NCI-H2196 (cell line): ENCODE data around the gene UBASH3A.

Experiments used
- DNase-seq: peaks from one replicate; lab custom pipeline; 2025; ENCODE audit not compliant: unreplicated experiment; lab: John Stamatoyannopoulos, UW

UBASH3A gene

DNA sequence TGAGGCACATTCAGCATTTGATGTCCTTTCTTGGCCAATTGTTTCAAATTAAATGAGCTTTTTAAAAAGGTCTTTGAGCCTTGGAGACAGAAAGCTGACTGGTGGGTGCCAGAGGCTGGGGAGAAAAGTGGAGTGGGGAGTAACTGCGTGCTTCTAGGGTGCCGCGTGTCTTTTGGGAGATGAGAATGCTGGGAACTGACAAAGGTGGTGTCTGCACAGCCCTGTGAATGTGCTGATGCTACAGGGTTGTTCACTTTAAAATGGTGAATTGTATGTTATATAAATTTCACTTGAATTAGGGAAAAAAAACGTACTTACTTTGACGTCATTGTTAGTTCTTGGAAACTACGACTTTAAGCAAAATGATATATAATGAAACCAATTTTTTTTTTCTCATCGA is 29.2 kb upstream of the UBASH3A start:
- DNase-seq: no peak

DNA sequence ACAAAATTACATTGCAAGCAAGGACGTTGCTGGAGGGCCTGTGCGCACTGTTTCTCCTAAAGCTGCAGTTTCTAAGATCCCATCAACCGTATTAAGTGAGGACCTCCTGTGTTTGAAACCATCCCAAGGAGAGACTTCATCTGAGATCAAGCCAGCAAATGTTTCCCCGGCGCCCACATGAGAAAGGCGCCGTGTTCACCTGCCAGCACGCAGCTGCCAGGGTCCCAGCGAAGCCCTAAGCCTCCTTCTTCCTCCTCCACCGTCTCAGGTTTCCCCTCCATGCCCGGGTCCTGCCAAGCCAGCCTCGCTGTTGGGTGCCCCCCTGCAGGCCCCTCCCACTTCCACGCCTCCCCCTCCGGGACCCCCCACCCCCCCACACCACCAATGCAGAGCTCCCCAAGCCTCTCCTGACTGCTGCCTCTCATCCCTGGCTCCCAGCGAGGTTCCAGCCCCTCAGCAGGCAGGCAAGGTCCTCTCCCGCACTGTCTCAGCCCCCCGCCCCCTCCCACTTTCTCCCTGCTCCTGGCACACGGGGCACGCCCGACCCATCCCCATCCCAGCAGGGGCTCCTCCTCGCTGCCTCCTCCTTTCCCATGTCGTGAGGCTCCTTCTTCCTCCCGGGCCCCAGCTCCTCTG is 28.7 kb upstream of the UBASH3A start:
- no peak for DNase-seq

- no peak for DNase-seq
These were observed 28.2 kb upstream of the UBASH3A start for GRCh38 chr21:42375506-42375905.

DNA sequence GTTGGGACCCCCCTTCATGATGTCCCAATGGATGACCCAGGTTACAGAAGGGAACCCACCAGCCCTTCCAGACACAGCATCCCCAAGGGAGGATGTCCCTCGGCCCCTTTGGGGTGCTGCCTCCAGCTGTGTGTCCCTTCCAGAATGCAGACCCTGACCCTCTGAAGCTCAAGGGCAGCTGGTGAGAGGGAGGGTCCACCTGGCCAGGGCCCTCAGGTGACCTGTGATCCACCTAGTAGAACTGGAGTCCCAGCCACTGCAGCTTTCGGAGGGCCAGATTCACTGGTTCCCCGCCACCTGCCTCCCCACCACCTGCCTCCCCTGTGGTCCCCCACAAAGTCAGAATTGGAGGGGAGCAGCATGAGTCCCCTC is 27.8 kb upstream of the UBASH3A start:
- DNase-seq: no peak

GRCh38 chr21:42376338-42376982 is 27.2 kb upstream of the UBASH3A start:
- DNase-seq: no peak

DNA sequence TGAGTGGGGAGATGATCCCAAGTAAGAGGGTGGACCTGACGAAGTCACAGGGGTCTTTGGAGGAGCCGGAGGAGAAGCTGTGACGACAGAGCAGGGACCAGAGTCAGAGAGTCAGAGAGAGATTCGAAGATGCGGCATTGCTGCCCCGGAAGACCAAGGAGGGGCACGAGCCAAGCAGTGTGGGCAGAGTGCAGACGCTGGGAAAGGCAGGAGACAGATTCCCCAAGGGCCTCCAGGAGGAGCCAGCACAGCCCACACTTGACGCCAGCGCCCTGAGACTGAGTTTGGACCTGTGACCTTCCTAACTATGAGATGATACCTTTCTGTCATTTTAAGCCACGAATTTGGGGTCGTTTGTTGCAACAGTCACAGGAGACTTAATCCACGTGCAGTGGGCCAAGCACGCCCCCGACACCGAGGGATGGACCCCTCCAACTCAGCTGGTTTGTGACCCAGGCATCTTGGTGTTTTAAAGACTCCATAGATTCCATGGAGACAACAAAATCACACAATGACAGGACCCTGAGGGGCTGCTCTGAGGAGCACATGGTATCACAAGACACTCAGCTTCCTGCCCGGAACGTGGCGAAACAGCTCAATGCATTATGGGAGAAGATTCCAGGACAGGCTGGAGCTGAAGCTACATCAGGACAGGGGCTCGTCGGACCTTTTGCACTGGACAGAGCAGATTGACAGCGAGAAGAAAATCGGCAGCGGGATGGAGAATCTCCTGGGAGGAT is 26.3 kb upstream of the UBASH3A start:
- DNase-seq: no peak

- no peak for DNase-seq
These were observed 25.8 kb upstream of the UBASH3A start for GRCh38 chr21:42377951-42378340.

DNA sequence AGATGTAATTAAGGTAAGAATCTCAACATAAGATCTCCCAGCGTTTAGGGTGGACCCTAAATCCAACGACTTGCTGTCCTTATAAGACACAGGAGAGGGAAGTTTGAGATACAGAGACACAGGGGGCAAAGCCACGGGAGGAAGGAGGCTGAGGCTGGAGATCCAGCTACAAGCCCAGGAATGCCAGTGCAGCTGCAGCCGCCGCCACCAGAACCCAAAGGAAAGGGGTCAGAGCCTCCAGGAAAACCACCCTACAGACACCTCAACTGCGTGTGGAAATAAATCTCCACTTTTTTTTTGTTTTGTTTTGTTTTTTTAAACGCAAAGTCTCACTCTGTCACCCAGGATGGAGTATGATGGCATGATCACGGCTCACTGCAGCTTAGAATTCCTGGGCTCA is 25.3 kb upstream of the UBASH3A start:
- DNase-seq: no peak

DNA sequence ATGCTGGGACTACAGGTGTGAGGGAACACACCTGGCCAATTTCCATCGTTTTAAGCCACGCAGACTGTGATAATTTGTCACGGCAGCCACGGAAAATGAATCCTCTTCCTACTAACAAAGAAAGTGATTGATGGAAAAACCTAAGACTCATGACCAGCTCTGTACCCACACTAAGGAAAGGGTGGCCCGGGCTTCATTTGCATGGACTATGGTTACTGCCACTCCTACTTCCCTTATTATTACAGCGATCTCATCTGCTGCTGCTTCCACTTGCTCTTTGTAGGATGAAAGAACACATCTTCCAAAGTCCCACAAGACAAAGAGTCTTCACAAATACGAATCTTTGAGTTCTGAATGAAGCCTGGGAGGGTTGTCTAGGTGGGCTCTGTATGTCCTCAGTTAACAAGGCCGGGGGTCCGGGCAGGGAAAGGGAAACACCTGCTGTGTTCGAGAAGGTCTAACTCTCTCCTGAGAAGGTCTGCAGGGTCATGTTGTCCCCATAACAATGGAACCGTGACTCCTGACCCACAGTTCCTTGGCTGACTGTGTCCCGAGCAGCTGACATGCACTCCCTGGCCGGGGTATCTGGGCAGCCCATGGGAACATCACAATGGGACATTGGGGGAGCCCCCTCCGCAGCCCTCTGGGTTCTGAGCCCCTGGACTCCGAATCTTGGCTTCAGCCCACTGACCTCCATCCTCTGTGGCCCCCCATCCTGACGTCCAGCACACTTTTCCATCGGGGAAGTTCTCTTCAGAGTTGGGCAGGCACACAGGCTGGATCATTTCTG is 24.1 kb upstream of the UBASH3A start:
- no peak for DNase-seq

DNA sequence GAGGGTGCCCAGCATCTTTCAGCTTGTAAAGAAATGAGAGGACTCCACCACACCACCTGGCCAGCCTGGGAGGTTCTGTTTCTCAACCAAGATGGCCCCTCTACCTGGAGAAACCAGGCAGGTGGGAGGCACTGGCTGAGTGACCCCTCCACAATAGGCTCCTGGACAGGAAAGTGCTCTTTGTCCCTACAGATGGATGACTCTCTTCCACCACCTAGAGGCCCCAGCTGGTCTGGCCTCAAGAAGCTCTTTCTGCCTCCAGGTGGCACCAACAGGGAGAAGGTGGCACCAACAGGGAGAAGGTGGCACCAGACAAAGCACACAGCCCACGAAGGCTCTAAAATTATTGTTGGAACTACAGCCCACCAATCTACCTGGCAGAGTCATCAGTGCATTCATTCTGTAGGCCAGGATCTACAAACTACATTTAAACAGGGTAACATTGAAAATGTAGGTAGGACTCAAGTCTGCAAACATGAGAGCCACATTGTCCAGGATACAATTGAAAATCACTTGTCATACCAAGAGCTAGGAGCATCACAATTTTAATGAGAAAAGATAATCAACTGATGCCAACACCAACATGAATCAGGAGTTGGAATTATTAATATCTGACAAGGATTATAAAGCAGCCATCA is 22.2 kb upstream of the UBASH3A start:
- peak; percentile 64 for DNase-seq

- no peak for DNase-seq
These were observed 20.8 kb upstream of the UBASH3A start for GRCh38 chr21:42382915-42383314.

- DNase-seq: no peak
These were observed 20.4 kb upstream of the UBASH3A start for GRCh38 chr21:42383331-42383730.

DNA sequence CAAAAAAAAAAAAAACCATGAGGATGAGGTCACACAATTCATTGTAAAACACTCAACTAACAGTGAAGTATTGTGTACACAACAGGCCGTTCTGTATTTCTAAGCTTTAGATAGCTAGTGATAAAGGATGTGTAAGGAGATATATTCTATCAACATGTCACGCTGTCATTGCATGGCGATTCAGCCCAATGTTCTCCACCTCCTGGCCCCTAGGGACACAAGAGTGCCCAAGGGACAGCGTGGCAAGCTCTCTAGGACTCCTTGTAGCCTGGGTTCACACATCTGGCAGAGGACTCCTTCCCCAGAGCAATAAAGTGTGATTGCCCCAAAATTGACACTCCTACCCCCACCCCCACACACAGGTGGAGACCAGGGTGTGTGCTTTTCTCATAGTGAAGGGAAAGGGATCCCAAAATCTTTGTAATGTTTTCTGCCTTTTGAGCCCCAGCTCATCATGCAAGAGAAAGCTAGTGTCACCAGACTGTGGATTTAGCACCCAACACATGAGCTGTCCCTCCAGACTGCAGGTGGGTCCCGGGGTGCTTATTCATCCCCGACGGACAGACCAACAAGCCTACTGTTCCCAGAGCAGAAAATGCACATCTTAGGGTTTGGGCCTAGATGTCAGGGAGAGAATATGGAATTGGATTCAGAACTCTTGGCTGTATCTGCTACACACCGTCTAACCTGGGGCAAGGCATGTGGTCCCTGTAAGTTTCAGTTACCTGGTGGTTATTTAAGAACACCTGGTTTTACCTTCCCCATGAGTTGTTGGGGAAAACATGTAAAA is 19.4 kb upstream of the UBASH3A start:
- DNase-seq: peak; percentile 34

- DNase-seq: no peak
These were observed 18.7 kb upstream of the UBASH3A start for GRCh38 chr21:42384989-42385388.

DNA sequence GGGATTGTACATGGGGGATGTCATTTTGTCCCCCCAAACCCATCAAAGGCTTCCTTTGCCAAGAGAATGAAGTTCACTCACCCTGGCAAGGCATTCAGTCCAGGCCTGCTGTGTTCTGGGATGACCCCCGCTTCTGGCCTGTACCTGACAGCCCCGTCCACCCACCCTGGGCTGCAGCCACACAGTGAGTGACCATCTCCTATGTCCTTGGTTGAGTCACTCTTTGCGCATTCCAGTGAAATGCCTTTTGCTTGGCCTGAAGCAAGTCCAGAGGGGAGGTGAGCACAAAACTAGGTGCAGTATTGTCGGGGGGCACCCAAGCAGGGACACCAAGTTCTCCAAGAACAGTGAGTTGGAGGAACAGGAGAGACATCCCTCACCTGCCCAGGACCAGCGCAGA is 18.1 kb upstream of the UBASH3A start:
- no peak for DNase-seq

DNA sequence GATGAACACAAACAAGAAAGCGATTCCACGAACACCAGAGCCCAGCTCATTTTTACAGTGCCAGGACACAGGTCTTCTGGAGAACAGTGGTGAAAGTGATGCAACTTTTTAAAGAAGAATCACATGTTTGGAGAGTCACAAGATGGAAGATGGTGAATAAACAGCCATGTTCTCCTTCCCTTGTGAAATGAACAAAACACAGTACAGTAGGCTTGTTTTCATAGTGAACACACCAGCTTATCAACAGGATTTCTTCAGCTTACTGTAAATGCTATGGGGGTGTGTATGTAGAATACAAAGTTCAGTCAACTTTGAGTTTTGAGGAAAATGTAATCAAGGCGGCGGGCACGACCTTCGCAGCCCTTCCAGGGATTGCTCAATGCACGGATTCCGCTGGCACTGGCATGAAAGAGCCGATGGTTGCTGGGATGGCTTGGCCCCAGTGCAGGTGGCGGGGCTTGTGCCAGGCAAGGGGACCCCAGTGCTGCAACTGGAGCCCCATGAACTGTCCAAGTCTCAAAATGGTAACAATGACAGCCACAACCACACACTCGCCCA is 17.6 kb upstream of the UBASH3A start:
- DNase-seq: no peak

DNA sequence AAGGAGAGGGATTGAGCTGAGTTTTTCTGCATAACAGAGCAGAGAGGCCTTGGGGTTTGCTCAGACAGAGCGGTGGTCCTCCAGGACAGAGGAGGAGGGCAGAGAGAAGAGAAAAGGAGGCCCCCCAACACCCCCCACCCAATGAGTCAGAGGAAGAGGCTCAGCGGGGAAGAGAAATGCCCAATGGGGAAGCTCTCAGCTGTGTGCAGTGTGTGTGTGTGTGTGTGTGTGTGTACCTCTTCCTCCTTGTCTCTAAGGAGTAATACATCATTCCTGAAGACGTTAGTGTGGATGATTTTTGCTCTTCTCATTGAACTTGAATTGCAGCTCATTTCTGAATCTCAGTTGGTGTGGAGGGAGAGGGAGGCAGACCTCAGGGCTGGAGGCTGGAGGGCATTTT is 16.5 kb upstream of the UBASH3A start:
- DNase-seq: no peak

- DNase-seq: no peak
These were observed 15.8 kb upstream of the UBASH3A start for GRCh38 chr21:42387843-42388340.

DNA sequence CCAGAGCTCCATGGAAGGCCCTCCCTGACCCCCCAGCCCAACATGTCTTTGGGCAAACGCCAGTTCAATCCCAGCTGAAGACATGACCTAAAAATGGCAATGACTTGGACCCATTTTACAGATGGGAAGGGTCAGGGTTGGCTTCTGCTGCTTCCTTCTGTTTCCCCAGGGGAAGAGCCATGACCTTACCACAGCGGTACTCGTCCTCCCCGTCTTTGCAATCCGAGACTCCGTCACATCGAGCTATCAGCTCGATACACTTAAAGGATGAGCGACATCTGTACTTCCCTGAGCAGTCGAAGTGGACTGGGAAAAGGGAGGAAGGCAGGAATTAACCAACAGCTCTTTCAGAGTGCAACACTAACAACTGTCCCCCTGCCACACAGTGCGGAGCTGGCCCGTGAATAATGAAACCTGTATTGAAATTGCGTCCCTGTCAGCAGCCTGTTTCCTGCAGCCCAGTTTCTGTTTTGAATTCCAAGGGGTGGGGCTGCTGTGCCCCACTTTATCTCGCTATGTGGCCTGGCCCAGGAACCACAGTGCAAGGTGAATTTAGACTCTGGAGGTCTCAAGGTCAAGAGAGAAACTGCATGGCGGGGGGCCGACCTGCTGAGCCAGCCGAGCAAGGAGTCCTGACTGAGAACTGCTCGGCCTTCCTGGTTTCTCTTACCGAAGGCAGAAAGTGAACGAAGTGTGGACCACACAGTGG is 14.8 kb upstream of the UBASH3A start:
- no peak for DNase-seq
